NCI-H82 treated with DMSO at 0.1 percent for 48 hours (cell line): Measurements from ENCODE around the gene RABGGTA.

Experiments
- DNase-seq: peaks from one replicate; lab custom pipeline; 2025; ENCODE audit not compliant: unreplicated experiment; lab: John Stamatoyannopoulos, UW

Gene RABGGTA

GRCh38 chr14:24279301-24280186, 8.1 kb upstream of the RABGGTA start:
- DNase-seq: no peak

- no peak for DNase-seq
Measured at GRCh38 chr14:24278424-24278823, 7.0 kb upstream of the RABGGTA start.

GRCh38 chr14:24277606-24278321, 6.4 kb upstream of the RABGGTA start:
- DNase-seq: no peak

- DNase-seq: no peak
Measured at GRCh38 chr14:24277071-24277470, 5.7 kb upstream of the RABGGTA start.

DNA sequence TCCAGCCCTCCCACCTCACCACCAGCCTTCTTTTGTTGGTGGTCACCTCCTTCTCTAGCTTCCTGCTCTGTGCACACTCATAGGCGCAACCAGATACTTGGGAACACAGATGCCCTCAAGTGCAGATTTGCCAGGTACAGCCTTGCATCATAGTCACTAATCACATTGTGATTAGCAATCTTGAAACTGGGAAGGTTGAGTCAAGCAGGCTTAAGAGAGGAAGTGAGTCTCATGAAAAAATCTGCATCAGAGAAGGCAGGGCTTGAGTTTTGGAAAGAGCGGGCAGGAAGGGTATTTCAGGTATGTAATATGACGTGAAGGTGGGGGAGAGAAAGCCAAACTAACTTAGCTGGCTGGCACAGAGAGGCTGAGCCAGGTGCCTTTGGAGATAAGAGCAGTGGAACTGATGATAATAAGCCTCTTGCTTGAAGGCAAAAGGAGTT, 2.7 kb upstream of the RABGGTA start:
- no peak for DNase-seq

- DNase-seq: no peak
Measured at GRCh38 chr14:24273422-24273998, 2.1 kb upstream of the RABGGTA start.

DNA sequence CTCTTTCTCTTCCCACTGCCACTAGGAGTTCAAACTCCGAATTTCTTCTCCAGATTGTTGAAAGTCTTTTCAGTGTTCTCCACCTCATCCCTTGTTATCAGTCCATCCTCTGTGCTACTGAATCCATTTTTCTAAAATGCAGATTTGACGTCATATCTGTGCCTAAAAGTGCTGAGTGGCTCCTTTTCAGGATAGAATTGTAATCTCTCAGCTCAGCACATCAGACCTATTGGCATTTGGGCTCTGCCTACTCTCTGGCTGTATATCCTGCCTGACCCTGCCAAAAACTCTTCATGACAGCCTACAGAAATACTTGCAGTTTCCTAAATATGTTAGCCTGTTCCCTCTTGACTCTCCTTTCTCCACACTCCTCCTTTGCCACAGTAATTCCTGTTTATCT, 1.1 kb upstream of the RABGGTA start:
- DNase-seq: no peak

- DNase-seq: no peak
Measured at GRCh38 chr14:24271834-24272263, 452 bp upstream of the RABGGTA start.

GRCh38 chr14:24270537-24271133, 762 bp downstream of the RABGGTA start:
- no peak for DNase-seq

GRCh38 chr14:24269910-24270536, 1.4 kb downstream of the RABGGTA start:
- no peak for DNase-seq

GRCh38 chr14:24269368-24269767, 2.0 kb downstream of the RABGGTA start:
- DNase-seq: no peak

- DNase-seq: no peak
Measured at GRCh38 chr14:24268225-24268624, 3.2 kb downstream of the RABGGTA start.

- no peak for DNase-seq
Measured at GRCh38 chr14:24267516-24267915, 3.9 kb downstream of the RABGGTA start.

DNA sequence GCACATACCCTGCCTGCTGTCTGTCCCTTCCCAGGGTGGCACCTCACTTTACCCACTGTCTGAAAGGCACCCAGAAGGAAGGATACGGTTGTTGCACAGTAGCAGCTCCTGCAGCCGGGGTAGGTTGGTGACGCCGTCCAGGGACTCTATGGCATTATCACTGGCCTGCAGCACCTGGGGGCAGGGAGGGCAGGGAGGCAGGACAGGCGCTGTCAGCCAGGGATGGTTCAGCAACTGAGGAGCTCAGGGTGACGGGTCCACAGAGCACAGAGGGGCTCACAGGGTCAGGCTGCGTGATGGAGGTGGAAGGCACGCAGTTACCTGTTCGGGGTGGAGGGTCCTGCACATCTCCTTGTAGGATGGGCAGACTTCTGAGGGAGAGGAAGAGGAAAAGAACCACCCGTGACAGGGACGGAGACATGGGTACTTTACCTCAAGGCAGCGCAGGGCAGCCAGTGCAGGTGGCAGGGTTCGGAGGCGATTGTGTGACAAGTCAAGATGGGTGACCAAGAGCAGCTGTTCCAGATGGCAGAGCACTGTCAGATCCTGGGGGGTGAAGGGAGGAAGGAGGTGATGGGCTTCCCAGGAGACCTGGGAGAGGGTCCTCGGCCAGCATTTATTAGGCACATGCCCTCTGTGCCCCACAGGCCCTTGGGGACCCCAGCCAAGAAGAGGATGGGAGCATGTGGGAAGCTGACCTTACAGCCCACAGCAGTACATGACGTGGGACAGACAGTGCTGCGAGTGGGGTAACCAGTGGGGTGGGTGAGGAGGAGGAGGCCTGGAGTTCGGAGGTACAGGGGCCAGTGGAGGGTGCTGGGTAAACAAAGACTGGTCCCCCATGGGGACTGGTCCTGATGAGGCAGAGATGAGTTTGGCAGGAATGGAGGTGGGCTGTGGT, 4.8 kb downstream of the RABGGTA start:
- no peak for DNase-seq

DNA sequence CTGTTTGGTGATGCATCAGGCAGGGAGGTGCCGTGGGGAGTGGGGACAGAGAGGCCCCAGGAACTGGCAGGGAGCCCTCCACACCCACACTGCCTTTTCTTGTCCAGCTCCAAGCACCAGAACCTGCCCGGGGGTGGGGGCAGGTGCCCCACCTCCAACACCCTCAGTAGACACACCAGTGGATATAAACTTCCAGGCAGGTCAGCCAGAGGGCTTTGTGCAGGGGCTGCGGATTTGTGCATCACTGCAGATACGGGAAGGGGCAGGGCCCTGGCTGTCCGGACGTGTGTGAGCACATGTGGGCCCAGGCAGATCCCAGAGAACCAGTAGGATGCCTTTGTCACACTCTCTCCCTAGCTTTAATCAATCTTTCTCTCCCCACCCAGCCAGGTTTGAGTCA, 7.1 kb downstream of the RABGGTA start:
- no peak for DNase-seq

GRCh38 chr14:24263848-24264247, 7.5 kb downstream of the RABGGTA start:
- DNase-seq: no peak

DNA sequence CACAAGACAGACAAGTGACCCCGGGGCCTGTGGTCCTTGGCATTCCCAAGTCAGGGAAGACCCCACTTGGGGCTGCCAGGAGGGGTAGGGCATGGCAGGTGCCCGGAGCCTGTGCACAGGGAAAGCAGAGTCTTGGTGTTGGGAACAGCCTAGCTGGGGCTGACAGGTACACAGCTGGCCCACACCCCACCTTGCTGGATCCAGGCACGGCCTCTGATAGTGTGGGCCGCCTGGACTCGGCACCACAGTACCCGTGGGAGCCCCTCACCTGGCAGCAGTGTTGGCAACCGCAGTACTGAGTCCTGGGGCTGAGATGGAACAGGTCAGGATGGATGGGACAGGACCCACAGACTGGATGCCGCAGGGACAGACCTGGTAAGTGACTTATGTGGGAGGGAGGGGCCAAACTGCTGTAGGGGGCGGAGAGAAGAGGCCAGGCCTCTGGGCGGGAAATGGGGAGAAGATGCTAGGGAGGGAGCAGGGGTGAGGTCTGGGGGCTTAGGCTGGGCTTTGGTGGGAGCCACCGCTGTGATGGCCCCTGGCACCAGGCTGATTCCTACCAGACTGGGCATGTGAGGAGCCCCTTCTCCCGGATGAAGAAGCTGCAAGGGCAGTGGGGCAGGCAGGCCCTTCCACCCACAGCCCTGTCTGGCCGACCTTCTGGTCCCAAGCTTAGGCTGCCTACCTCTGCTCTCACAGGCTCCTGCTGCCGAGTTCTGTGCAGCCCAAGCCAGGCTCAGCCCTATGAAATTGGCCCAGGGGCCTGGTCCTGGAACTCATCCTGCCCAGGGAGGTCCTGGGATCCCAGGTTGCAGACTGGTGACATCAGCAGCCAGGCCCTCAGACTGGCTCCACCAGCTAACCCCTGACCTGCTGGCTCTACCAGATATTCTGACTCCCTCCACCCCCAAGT, 8.3 kb downstream of the RABGGTA start, which contains the start of gene TGM1:
TSS of gene TGM1 (minus strand) at position 357 of the 913 bp plus-strand sequence. CDS start 825 bp downstream, outside the sequence.
- no peak for DNase-seq

- no peak for DNase-seq
Measured at GRCh38 chr14:24261969-24262327, 9.4 kb downstream of the RABGGTA start.
